HEK293 (cell line): ENCODE measurements around the gene LSM7.

ENCODE experiments used
- CTCF ChIA-PET: fragments of 350-600 bp; formaldehyde crosslinking; extraction: SDS; loops from one replicate; lab custom pipeline; 2021; ENCODE audit warnings: antibody characterized with exemption; lab: Yijun Ruan, JAX
- POLR2A ChIA-PET: fragments of 300-600 bp; formaldehyde crosslinking; extraction: SDS; loops from one replicate; lab custom pipeline; 2020; ENCODE audit warnings: antibody characterized with exemption, inconsistent platforms; lab: Yijun Ruan, JAX
- H3K27ac ChIP-seq: fragments of 200-500 bp; sonication (Bioruptor generic); 2 replicates; pipeline ENCODE4 v1.5.1; 2014; ENCODE audit warnings: low read depth, low read length, control low read depth, inconsistent platforms; ENCODE audit errors: extremely low read depth
- H3K36me3 ChIP-seq, 2 experiments: fragments of 200-500 bp in 1 of 2; sonication (Bioruptor generic) in 1 of 2; 1 replicate in 1 of 2; 2 replicates in 1 of 2; pipeline ENCODE4 v1.5.1; 2014 to 2017; ENCODE audit warnings: inconsistent platforms in 2 of 2, low read length in 2 of 2; ENCODE audit not compliant: control insufficient read depth in 2 of 2, insufficient read depth in 1 of 2
- H3K4me1 ChIP-seq: fragments of 200-500 bp; sonication (Bioruptor generic); 2 replicates; pipeline ENCODE4 v1.5.1; 2014; ENCODE audit warnings: mild to moderate bottlenecking, low read length, inconsistent platforms; ENCODE audit not compliant: control insufficient read depth, insufficient read depth
- H3K4me3 ChIP-seq: 2 replicates; pipeline ENCODE4 v1.5.1; 2011; ENCODE audit warnings: low read depth, mild to moderate bottlenecking, control low read depth, low read length, moderate library complexity
- H3K9me3 ChIP-seq: fragments of 200-500 bp; sonication (Bioruptor generic); 2 replicates; pipeline ENCODE4 v1.5.1; 2014; ENCODE audit warnings: low read depth, low read length, inconsistent platforms; ENCODE audit not compliant: control insufficient read depth, insufficient read depth
- AEBP2 ChIP-seq: fragments of 450-650 bp; formaldehyde crosslinking; IDR thresholded peaks from 2 replicates; pipeline ENCODE4 v1.5.1; 2016; ENCODE audit warnings: missing biosample characterization, missing genetic modification characterization, borderline replicate concordance
- EGR2 ChIP-seq: fragments of 450-650 bp; formaldehyde crosslinking; IDR thresholded peaks from 2 replicates; pipeline ENCODE4 v1.5.1; 2016; ENCODE audit warnings: low read depth, missing biosample characterization, missing genetic modification characterization
- FEZF1 ChIP-seq: fragments of 450-650 bp; formaldehyde crosslinking; IDR thresholded peaks from 2 replicates; pipeline ENCODE4 v1.5.1; 2016; ENCODE audit warnings: missing biosample characterization, missing genetic modification characterization
- GLI2 ChIP-seq: fragments of 450-650 bp; formaldehyde crosslinking; IDR thresholded peaks from 2 replicates; pipeline ENCODE4; 2017; ENCODE audit warnings: missing biosample characterization, missing genetic modification characterization, low read depth, borderline replicate concordance
- KLF9 ChIP-seq: fragments of 450-650 bp; formaldehyde crosslinking; IDR thresholded peaks from 2 replicates; pipeline ENCODE4 v1.5.1; 2016; ENCODE audit warnings: missing biosample characterization, missing genetic modification characterization, low read depth
- YY2 ChIP-seq: fragments of 450-650 bp; formaldehyde crosslinking; IDR thresholded peaks from 2 replicates; pipeline ENCODE4 v1.5.1; 2016; ENCODE audit warnings: missing biosample characterization, missing genetic modification characterization
- ZBTB17 ChIP-seq: fragments of 450-650 bp; formaldehyde crosslinking; IDR thresholded peaks from 2 replicates; pipeline ENCODE4 v1.5.1; 2016; ENCODE audit warnings: missing biosample characterization, missing genetic modification characterization
- ZIC2 ChIP-seq: fragments of 450-650 bp; formaldehyde crosslinking; IDR thresholded peaks from 2 replicates; pipeline ENCODE4 v1.5.1; 2016; ENCODE audit warnings: missing biosample characterization, missing genetic modification characterization
- ZNF132 ChIP-seq: fragments of 450-650 bp; formaldehyde crosslinking; IDR thresholded peaks from 2 replicates; pipeline ENCODE4 v1.5.1; 2017; ENCODE audit warnings: missing biosample characterization, missing genetic modification characterization, borderline replicate concordance
- ZNF18 ChIP-seq: fragments of 450-650 bp; formaldehyde crosslinking; IDR thresholded peaks from 2 replicates; pipeline ENCODE4 v1.5.1; 2016; ENCODE audit warnings: missing biosample characterization, missing genetic modification characterization
- ZNF24 ChIP-seq: fragments of 450-650 bp; formaldehyde crosslinking; IDR thresholded peaks from 2 replicates; pipeline ENCODE4 v1.5.1; 2016; ENCODE audit warnings: missing biosample characterization, missing genetic modification characterization
- ZNF335 ChIP-seq: fragments of 450-650 bp; formaldehyde crosslinking; conservative IDR thresholded peaks from 2 replicates; pipeline ENCODE4 v1.5.1; 2016; ENCODE audit warnings: missing biosample characterization, missing genetic modification characterization
- ZNF530 ChIP-seq: fragments of 450-650 bp; formaldehyde crosslinking; IDR thresholded peaks from 2 replicates; pipeline ENCODE4 v1.5.1; 2016; ENCODE audit warnings: low read depth, missing biosample characterization, missing genetic modification characterization
- ZNF623 ChIP-seq: fragments of 450-650 bp; formaldehyde crosslinking; IDR thresholded peaks from 2 replicates; pipeline ENCODE4 v1.5.1; 2016; ENCODE audit warnings: missing biosample characterization, missing genetic modification characterization
- ZNF629 ChIP-seq: fragments of 450-650 bp; formaldehyde crosslinking; IDR thresholded peaks from 2 replicates; pipeline ENCODE4 v1.5.1; 2017; ENCODE audit warnings: missing biosample characterization, missing genetic modification characterization
- ZNF785 ChIP-seq: fragments of 450-650 bp; formaldehyde crosslinking; IDR thresholded peaks from 2 replicates; pipeline ENCODE4 v1.5.1; 2016; ENCODE audit warnings: missing biosample characterization, missing genetic modification characterization
- TF ChIP-seq, protein P1 (sequence below): fragments of 450-650 bp; formaldehyde crosslinking; IDR thresholded peaks from 2 replicates; pipeline ENCODE4 v1.5.1; 2016; ENCODE audit warnings: missing biosample characterization, missing genetic modification characterization, low read depth
- TF ChIP-seq, protein P2 (sequence below): fragments of 450-650 bp; formaldehyde crosslinking; conservative IDR thresholded peaks from 2 replicates; pipeline ENCODE4 v1.5.1; 2016; ENCODE audit warnings: low read depth, missing biosample characterization, missing genetic modification characterization
- TF ChIP-seq, protein P3 (sequence below): fragments of 450-650 bp; formaldehyde crosslinking; IDR thresholded peaks from 2 replicates; pipeline ENCODE4 v1.5.1; 2016; ENCODE audit warnings: missing biosample characterization, missing genetic modification characterization
- TF ChIP-seq, protein P4 (sequence below): fragments of 450-650 bp; formaldehyde crosslinking; IDR thresholded peaks from 2 replicates; pipeline ENCODE4 v1.5.1; 2016; ENCODE audit warnings: missing biosample characterization, missing genetic modification characterization

The LSM7 gene

GRCh38 chr19:2327773-2328400, 499 bp downstream of the LSM7 start:
- Histone ChIP-seq H3K36me3 (peaks cover 4 to 34% of the 10 kb centered on the region in 2 experiments; a peak in 2 of 3 replicates), H3K9me3 (no peaks in the 10 kb centered on the region), H3K4me3 (peak overlapping the region; percentile 92), H3K4me1 (peaks cover 14% of the 10 kb centered on the region), H3K27ac (peak overlapping the region; percentile 90)
- POLR2A ChIA-PET = interaction anchor here (0.7 to 1.7 kb wide), 9 partner anchors 9 to 148 kb away, joined by 3 to 6 read pairs (median 4); partner anchors contain the start of gene GADD45B
- CTCF ChIA-PET = interaction anchor here (0.6 to 1.7 kb wide), 3 partner anchors 36 to 170 kb away, joined by 3 to 4 read pairs (median 4); no protein-coding TSS in a partner anchor
- TF ChIP-seq KLF9 (tag by site-specific recombination) (no peak), EGR2 (no peak), ZNF530 (no peak), YY2 (tag by site-specific recombination) (no peak), ZNF623 (tag by site-specific recombination) (no peak), ZBTB17 (tag by site-specific recombination) (peak; percentile 44; the same call in 1 of the 2 replicates), ZNF335 (peak; percentile 93), ZNF785 (tag by site-specific recombination) (no peak), ZIC2 (tag by site-specific recombination) (peak; percentile 74), ZNF629 (tag by site-specific recombination) (peak; percentile 83), FEZF1 (tag by site-specific recombination) (no peak), ZNF24 (tag by site-specific recombination) (peak; percentile 78; the same call in 1 of the 2 replicates), ZNF132 (tag by site-specific recombination) (no peak), GLI2 (tag by site-specific recombination) (no peak), AEBP2 (tag by site-specific recombination) (0 out of 2 replicates have a peak, but pooled peaks have one; percentile 57), ZNF18 (tag by site-specific recombination) (peak; percentile 54; the same call in 1 of the 2 replicates)
- TF ChIP-seq, protein P1, sequence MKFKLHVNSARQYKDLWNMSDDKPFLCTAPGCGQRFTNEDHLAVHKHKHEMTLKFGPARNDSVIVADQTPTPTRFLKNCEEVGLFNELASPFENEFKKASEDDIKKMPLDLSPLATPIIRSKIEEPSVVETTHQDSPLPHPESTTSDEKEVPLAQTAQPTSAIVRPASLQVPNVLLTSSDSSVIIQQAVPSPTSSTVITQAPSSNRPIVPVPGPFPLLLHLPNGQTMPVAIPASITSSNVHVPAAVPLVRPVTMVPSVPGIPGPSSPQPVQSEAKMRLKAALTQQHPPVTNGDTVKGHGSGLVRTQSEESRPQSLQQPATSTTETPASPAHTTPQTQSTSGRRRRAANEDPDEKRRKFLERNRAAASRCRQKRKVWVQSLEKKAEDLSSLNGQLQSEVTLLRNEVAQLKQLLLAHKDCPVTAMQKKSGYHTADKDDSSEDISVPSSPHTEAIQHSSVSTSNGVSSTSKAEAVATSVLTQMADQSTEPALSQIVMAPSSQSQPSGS (tag by site-specific recombination) = peak; percentile 72
- TF ChIP-seq, protein P2, sequence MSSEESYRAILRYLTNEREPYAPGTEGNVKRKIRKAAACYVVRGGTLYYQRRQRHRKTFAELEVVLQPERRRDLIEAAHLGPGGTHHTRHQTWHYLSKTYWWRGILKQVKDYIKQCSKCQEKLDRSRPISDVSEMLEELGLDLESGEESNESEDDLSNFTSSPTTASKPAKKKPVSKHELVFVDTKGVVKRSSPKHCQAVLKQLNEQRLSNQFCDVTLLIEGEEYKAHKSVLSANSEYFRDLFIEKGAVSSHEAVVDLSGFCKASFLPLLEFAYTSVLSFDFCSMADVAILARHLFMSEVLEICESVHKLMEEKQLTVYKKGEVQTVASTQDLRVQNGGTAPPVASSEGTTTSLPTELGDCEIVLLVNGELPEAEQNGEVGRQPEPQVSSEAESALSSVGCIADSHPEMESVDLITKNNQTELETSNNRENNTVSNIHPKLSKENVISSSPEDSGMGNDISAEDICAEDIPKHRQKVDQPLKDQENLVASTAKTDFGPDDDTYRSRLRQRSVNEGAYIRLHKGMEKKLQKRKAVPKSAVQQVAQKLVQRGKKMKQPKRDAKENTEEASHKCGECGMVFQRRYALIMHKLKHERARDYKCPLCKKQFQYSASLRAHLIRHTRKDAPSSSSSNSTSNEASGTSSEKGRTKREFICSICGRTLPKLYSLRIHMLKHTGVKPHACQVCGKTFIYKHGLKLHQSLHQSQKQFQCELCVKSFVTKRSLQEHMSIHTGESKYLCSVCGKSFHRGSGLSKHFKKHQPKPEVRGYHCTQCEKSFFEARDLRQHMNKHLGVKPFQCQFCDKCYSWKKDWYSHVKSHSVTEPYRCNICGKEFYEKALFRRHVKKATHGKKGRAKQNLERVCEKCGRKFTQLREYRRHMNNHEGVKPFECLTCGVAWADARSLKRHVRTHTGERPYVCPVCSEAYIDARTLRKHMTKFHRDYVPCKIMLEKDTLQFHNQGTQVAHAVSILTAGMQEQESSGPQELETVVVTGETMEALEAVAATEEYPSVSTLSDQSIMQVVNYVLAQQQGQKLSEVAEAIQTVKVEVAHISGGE (tag by site-specific recombination) = no peak
- TF ChIP-seq, protein P3, sequence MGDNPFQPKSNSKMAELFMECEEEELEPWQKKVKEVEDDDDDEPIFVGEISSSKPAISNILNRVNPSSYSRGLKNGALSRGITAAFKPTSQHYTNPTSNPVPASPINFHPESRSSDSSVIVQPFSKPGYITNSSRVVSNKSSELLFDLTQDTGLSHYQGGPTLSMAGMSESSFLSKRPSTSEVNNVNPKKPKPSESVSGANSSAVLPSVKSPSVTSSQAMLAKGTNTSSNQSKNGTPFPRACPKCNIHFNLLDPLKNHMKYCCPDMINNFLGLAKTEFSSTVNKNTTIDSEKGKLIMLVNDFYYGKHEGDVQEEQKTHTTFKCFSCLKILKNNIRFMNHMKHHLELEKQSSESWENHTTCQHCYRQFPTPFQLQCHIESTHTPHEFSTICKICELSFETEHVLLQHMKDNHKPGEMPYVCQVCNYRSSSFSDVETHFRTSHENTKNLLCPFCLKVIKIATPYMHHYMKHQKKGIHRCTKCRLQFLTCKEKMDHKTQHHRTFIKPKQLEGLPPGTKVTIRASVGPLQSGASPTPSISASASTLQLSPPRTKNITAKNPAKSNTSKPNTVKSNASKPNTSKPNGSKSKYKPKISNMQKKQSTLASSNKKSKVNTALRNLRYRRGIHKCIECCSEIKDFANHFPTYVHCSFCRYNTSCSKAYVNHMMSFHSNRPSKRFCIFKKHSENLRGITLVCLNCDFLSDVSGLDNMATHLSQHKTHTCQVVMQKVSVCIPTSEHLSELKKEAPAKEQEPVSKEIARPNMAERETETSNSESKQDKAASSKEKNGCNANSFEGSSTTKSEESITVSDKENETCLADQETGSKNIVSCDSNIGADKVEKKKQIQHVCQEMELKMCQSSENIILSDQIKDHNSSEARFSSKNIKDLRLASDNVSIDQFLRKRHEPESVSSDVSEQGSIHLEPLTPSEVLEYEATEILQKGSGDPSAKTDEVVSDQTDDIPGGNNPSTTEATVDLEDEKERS = no peak
- TF ChIP-seq, protein P4, sequence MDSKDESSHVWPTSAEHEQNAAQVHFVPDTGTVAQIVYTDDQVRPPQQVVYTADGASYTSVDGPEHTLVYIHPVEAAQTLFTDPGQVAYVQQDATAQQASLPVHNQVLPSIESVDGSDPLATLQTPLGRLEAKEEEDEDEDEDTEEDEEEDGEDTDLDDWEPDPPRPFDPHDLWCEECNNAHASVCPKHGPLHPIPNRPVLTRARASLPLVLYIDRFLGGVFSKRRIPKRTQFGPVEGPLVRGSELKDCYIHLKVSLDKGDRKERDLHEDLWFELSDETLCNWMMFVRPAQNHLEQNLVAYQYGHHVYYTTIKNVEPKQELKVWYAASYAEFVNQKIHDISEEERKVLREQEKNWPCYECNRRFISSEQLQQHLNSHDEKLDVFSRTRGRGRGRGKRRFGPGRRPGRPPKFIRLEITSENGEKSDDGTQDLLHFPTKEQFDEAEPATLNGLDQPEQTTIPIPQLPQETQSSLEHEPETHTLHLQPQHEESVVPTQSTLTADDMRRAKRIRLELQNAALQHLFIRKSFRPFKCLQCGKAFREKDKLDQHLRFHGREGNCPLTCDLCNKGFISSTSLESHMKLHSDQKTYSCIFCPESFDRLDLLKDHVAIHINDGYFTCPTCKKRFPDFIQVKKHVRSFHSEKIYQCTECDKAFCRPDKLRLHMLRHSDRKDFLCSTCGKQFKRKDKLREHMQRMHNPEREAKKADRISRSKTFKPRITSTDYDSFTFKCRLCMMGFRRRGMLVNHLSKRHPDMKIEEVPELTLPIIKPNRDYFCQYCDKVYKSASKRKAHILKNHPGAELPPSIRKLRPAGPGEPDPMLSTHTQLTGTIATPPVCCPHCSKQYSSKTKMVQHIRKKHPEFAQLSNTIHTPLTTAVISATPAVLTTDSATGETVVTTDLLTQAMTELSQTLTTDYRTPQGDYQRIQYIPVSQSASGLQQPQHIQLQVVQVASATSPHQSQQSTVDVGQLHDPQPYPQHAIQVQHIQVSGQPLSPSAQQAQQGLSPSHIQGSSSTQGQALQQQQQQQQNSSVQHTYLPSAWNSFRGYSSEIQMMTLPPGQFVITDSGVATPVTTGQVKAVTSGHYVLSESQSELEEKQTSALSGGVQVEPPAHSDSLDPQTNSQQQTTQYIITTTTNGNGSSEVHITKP = peak; percentile 83; the same call in 1 of the 2 replicates
